KMS-11 (cell line): Measurements from ENCODE around the gene RDH14.

Experiments used
- H2AFZ ChIP-seq: fragments of 200-600 bp; sonication (generic); 2 replicates; pipeline ENCODE4 v1.6.1; 2016; ENCODE audit warnings: antibody characterized with exemption, mixed run types, low read depth
- H3K27ac ChIP-seq: fragments of 200-600 bp; sonication (generic); 2 replicates; pipeline ENCODE4 v1.6.1; 2016; ENCODE audit warnings: mild to moderate bottlenecking, mixed run types
- H3K27me3 ChIP-seq: fragments of 200-600 bp; sonication (generic); 2 replicates; pipeline ENCODE4 v1.6.1; 2017; ENCODE audit warnings: mild to moderate bottlenecking, low read depth, mixed run types, moderate library complexity; ENCODE audit not compliant: insufficient read depth
- H3K36me3 ChIP-seq: fragments of 200-600 bp; sonication (generic); 2 replicates; pipeline ENCODE4 v1.6.1; 2017; ENCODE audit warnings: mild to moderate bottlenecking, mixed run types; ENCODE audit not compliant: insufficient read depth
- H3K4me1 ChIP-seq: fragments of 200-600 bp; sonication (generic); 2 replicates; pipeline ENCODE4 v1.6.1; 2016; ENCODE audit warnings: mild to moderate bottlenecking, low read depth, mixed run types; ENCODE audit not compliant: poor library complexity, severe bottlenecking
- H3K4me2 ChIP-seq: fragments of 200-600 bp; sonication (generic); 2 replicates; pipeline ENCODE4 v1.7.0; 2016; ENCODE audit warnings: mild to moderate bottlenecking, mixed run types
- H3K4me3 ChIP-seq: fragments of 200-600 bp; sonication (generic); IDR thresholded peaks from 2 replicates; pipeline ENCODE4 v1.6.1; 2017; ENCODE audit warnings: low read depth, low read length, mixed read lengths; ENCODE audit not compliant: insufficient read depth
- H3K79me2 ChIP-seq: fragments of 200-600 bp; sonication (generic); 2 replicates; pipeline ENCODE4 v1.6.1; 2016; ENCODE audit warnings: low read depth, mixed run types; ENCODE audit not compliant: insufficient read depth
- H3K9ac ChIP-seq: fragments of 200-600 bp; sonication (generic); 2 replicates; pipeline ENCODE4 v1.6.1; 2016; ENCODE audit warnings: mild to moderate bottlenecking, mixed run types
- H4K20me1 ChIP-seq: fragments of 200-600 bp; sonication (generic); 2 replicates; pipeline ENCODE4 v1.6.1; 2016; ENCODE audit warnings: mild to moderate bottlenecking, mixed run types; ENCODE audit not compliant: insufficient read depth
- CTCF ChIP-seq: fragments of 200-600 bp; sonication (generic); conservative IDR thresholded peaks from 2 replicates; pipeline ENCODE4 v1.6.1; 2017; ENCODE audit warnings: low read depth, mild to moderate bottlenecking, antibody characterized with exemption, low read length, moderate library complexity, mixed read lengths

RDH14 gene

GRCh38 chr2:18545384-18545783 is 15.1 kb downstream of the RDH14 start:
- Histone ChIP-seq H3K27me3 (no peaks in the 10 kb centered on the region), H3K79me2 (no peaks in the 10 kb centered on the region), H3K27ac (no peak overlapping the region), H3K4me2 (no peak overlapping the region), H2AFZ (no peak overlapping the region), H3K4me3 (no peak overlapping the region), H4K20me1 (no peaks in the 10 kb centered on the region), H3K4me1 (no peaks in the 10 kb centered on the region), H3K9ac (no peak overlapping the region), H3K36me3 (no peaks in the 10 kb centered on the region)
- TF ChIP-seq CTCF: no peak

- Histone ChIP-seq H3K4me2 (no peak overlapping the region), H3K27ac (no peak overlapping the region), H4K20me1 (no peaks in the 10 kb centered on the region), H3K27me3 (no peaks in the 10 kb centered on the region), H3K4me3 (no peak overlapping the region), H3K36me3 (no peaks in the 10 kb centered on the region), H2AFZ (no peak overlapping the region), H3K4me1 (no peaks in the 10 kb centered on the region), H3K79me2 (no peaks in the 10 kb centered on the region), H3K9ac (no peak overlapping the region)
- TF ChIP-seq CTCF: no peak
These were observed 16.3 kb downstream of the RDH14 start for GRCh38 chr2:18544171-18544570.

GRCh38 chr2:18540872-18541271 is 19.6 kb downstream of the RDH14 start:
- TF ChIP-seq CTCF: no peak
- no peaks in the 10 kb centered on the region for H3K27me3 ChIP-seq
- no peak overlapping the region for H2AFZ ChIP-seq
- H3K4me3 ChIP-seq: no peak overlapping the region
- no peaks in the 10 kb centered on the region for H4K20me1 ChIP-seq
- no peak overlapping the region for H3K4me2 ChIP-seq
- H3K79me2 ChIP-seq: no peaks in the 10 kb centered on the region
- H3K27ac ChIP-seq: no peak overlapping the region
- no peak overlapping the region for H3K9ac ChIP-seq
- no peaks in the 10 kb centered on the region for H3K36me3 ChIP-seq
- H3K4me1 ChIP-seq: no peaks in the 10 kb centered on the region

GRCh38 chr2:18536697-18537096 is 23.8 kb downstream of the RDH14 start:
- no peak for TF ChIP-seq CTCF
- H2AFZ ChIP-seq: no peak overlapping the region
- H3K4me2 ChIP-seq: no peak overlapping the region
- H3K4me1 ChIP-seq: no peaks in the 10 kb centered on the region
- no peaks in the 10 kb centered on the region for H3K36me3 ChIP-seq
- H4K20me1 ChIP-seq: no peaks in the 10 kb centered on the region
- no peaks in the 10 kb centered on the region for H3K27me3 ChIP-seq
- H3K79me2 ChIP-seq: no peaks in the 10 kb centered on the region
- no peak overlapping the region for H3K4me3 ChIP-seq
- H3K9ac ChIP-seq: no peak overlapping the region
- H3K27ac ChIP-seq: no peak overlapping the region

- no peak overlapping the region for H3K27ac ChIP-seq
- TF ChIP-seq CTCF: no peak
- no peaks in the 10 kb centered on the region for H3K27me3 ChIP-seq
- H3K79me2 ChIP-seq: no peaks in the 10 kb centered on the region
- H3K36me3 ChIP-seq: no peaks in the 10 kb centered on the region
- no peak overlapping the region for H3K4me2 ChIP-seq
- H4K20me1 ChIP-seq: no peaks in the 10 kb centered on the region
- no peaks in the 10 kb centered on the region for H3K4me1 ChIP-seq
- H3K9ac ChIP-seq: no peak overlapping the region
- no peak overlapping the region for H2AFZ ChIP-seq
- no peak overlapping the region for H3K4me3 ChIP-seq
These were observed 24.4 kb downstream of the RDH14 start for GRCh38 chr2:18536100-18536499.
